Measurements from ENCODE around the gene CD38.

CD38 gene

GRCh38 chr4:15738877-15739276 is 39.3 kb upstream of the CD38 start:
- H3K27me3 ChIP-seq (replicated peaks; ENCODE audit: control insufficient read depth, insufficient read depth, low read length): no peaks in the 10 kb centered on the region; the same call in 1 of the 2 replicates
- no peak overlapping the region for H3K4me3 ChIP-seq (replicated peaks; ENCODE audit: low read depth, low read length)
- no peaks in the 10 kb centered on the region for H3K36me3 ChIP-seq (ENCODE audit: control insufficient read depth, insufficient read depth, low read length)
- DNase-seq (ENCODE audit: extremely low read depth, insufficient read length): no peak
- no peak for TF ChIP-seq CTCF (IDR thresholded peaks at IDR 0.05; ENCODE audit: insufficient read depth, low read length, poor library complexity, severe bottlenecking)

- Histone ChIP-seq H3K4me3 (replicated peaks; ENCODE audit: low read depth, low read length) (no peak overlapping the region), H3K27me3 (replicated peaks; ENCODE audit: control insufficient read depth, insufficient read depth, low read length) (no peaks in the 10 kb centered on the region; the same call in 1 of the 2 replicates), H3K36me3 (ENCODE audit: control insufficient read depth, insufficient read depth, low read length) (no peaks in the 10 kb centered on the region)
- DNase-seq (ENCODE audit: extremely low read depth, insufficient read length): no peak
- TF ChIP-seq CTCF (IDR thresholded peaks at IDR 0.05; ENCODE audit: insufficient read depth, low read length, poor library complexity, severe bottlenecking): no peak
Measured at GRCh38 chr4:15740764-15741404, 37.2 kb upstream of the CD38 start.

- no peak for DNase-seq (ENCODE audit: extremely low read depth, insufficient read length)
- TF ChIP-seq CTCF (IDR thresholded peaks at IDR 0.05; ENCODE audit: insufficient read depth, low read length, poor library complexity, severe bottlenecking): no peak
- H3K36me3 ChIP-seq (ENCODE audit: control insufficient read depth, insufficient read depth, low read length): no peaks in the 10 kb centered on the region
- no peak overlapping the region for H3K4me3 ChIP-seq (replicated peaks; ENCODE audit: low read depth, low read length)
- H3K27me3 ChIP-seq (replicated peaks; ENCODE audit: control insufficient read depth, insufficient read depth, low read length): no peaks in the 10 kb centered on the region; the same call in 1 of the 2 replicates
Measured at GRCh38 chr4:15742083-15742582, 36.0 kb upstream of the CD38 start.

GRCh38 chr4:15742637-15743036 is 35.5 kb upstream of the CD38 start:
- H3K27me3 ChIP-seq (replicated peaks; ENCODE audit: control insufficient read depth, insufficient read depth, low read length): no peaks in the 10 kb centered on the region; the same call in 1 of the 2 replicates
- TF ChIP-seq CTCF (IDR thresholded peaks at IDR 0.05; ENCODE audit: insufficient read depth, low read length, poor library complexity, severe bottlenecking): no peak
- no peak overlapping the region for H3K4me3 ChIP-seq (replicated peaks; ENCODE audit: low read depth, low read length)
- no peaks in the 10 kb centered on the region for H3K36me3 ChIP-seq (ENCODE audit: control insufficient read depth, insufficient read depth, low read length)
- no peak for DNase-seq (ENCODE audit: extremely low read depth, insufficient read length)

GRCh38 chr4:15744016-15744545 is 34.0 kb upstream of the CD38 start:
- no peaks in the 10 kb centered on the region; the same call in 1 of the 2 replicates for H3K27me3 ChIP-seq (replicated peaks; ENCODE audit: control insufficient read depth, insufficient read depth, low read length)
- TF ChIP-seq CTCF (IDR thresholded peaks at IDR 0.05; ENCODE audit: insufficient read depth, low read length, poor library complexity, severe bottlenecking): no peak

More at GRCh38 chr4:15744016-15744545, 34.0 kb upstream of the CD38 start:
- no peak overlapping the region for H3K4me3 ChIP-seq (replicated peaks; ENCODE audit: low read depth, low read length)
- no peaks in the 10 kb centered on the region for H3K36me3 ChIP-seq (ENCODE audit: control insufficient read depth, insufficient read depth, low read length)
- no peak for DNase-seq (ENCODE audit: extremely low read depth, insufficient read length)
